Measurements from ENCODE around the gene CLGN.
A peak's percentile ranks its signal among the peaks of the same experiment; 100 is the strongest.

Gene CLGN

DNA sequence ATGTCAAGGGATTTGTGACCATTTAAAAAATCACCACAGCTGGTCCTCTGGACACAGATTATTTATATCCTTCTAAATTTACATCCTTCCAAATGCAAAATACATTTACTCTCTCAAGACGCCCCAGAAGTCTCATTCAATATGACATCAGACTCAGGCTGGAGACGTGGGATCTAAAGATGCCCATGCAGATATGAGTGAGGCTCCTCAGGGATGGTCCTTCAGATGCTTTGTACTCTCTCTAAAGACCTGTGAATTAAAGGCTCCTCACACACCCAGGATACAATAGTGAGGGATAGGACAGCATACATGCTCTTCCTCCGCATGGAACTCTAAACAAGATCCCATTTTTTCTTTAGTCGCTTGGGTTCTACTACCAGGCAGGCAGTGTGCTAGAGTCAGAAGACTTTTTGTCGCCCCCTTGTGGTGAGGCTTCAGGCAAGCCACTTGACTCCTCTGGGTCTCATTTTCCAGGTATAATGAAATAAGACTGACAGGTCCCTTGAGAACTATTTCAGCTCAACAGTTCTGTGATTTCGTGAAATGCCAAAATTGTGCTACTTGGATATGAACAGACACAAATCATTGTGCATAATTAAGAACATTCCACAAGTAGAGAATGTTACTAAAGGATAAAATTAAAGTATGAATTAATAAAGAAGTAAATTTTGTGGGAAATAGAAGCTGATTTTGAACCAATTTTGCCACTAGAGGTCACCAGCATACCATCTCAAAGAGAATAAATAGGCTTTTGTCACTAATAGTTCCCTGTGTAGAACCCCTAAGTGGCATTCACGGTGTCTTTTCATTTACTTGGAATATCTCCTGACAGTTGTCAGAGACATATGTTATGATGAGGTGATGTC lies 67.7 kb downstream of the CLGN start:
- no peak for TF ChIP-seq TCF4 (CRISPR knock-in tag; IDR thresholded peaks at IDR 0.05; ENCODE audit: borderline replicate concordance)
- TF ChIP-seq CSRNP3 (CRISPR knock-in tag; IDR thresholded peaks at IDR 0.05): no peak
- TF ChIP-seq CREB5 (CRISPR knock-in tag; IDR thresholded peaks at IDR 0.05; ENCODE audit: low read depth): no peak
- no peak for TF ChIP-seq SNAI2 (CRISPR knock-in tag; IDR thresholded peaks at IDR 0.05)
- no peak for TF ChIP-seq ZNF565 (CRISPR knock-in tag; conservative IDR thresholded peaks at IDR 0.05; ENCODE audit: low read depth)
- no peak for TF ChIP-seq BACH2 (CRISPR knock-in tag; IDR thresholded peaks at IDR 0.05; ENCODE audit: borderline replicate concordance)
- no peak for TF ChIP-seq ZFP30 (CRISPR knock-in tag; IDR thresholded peaks at IDR 0.05)
- TF ChIP-seq POU6F1 (CRISPR knock-in tag; IDR thresholded peaks at IDR 0.05; ENCODE audit: borderline replicate concordance, low read depth): no peak
- no peak for TF ChIP-seq ZFP3 (CRISPR knock-in tag; IDR thresholded peaks at IDR 0.05)

DNA sequence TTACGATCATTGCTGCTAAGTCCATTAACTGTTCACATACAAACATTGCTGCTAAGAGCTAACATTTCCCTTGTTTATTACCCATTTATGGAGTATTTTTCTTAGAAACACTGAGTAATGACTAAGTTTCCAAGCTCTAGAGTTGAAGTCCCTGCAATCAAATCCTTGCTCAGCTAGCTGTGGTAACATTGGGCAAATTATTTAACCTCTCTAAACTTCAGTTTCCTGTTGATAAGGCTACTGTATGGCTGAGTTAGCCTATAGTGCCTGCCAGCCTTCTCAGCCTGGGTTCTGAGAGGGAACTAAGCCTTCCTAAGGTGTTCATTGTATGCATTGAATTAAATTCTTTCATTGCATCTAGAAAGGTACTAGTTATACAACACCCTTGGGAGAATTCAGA lies 69.2 kb downstream of the CLGN start:
- TF ChIP-seq GLIS3 (CRISPR knock-in tag; IDR thresholded peaks at IDR 0.05) (no peak), RARB (CRISPR knock-in tag; IDR thresholded peaks at IDR 0.05) (no peak), CSDC2 (CRISPR knock-in tag; IDR thresholded peaks at IDR 0.05) (no peak), TOX (CRISPR knock-in tag; IDR thresholded peaks at IDR 0.05; ENCODE audit: borderline replicate concordance) (no peak), ZNF8 (CRISPR knock-in tag; IDR thresholded peaks at IDR 0.05) (no peak), CREB5 (CRISPR knock-in tag; IDR thresholded peaks at IDR 0.05; ENCODE audit: low read depth) (no peak), ISL1 (CRISPR knock-in tag; IDR thresholded peaks at IDR 0.05) (no peak), ZFP30 (CRISPR knock-in tag; IDR thresholded peaks at IDR 0.05) (no peak), TCF4 (CRISPR knock-in tag; IDR thresholded peaks at IDR 0.05; ENCODE audit: borderline replicate concordance) (no peak), ZNF565 (CRISPR knock-in tag; conservative IDR thresholded peaks at IDR 0.05; ENCODE audit: low read depth) (no peak), SNAI2 (CRISPR knock-in tag; IDR thresholded peaks at IDR 0.05) (no peak), ARNTL (CRISPR knock-in tag; IDR thresholded peaks at IDR 0.05; ENCODE audit: borderline replicate concordance, low read depth) (no peak), ZC3H10 (CRISPR knock-in tag; IDR thresholded peaks at IDR 0.05) (no peak), ESRRG (CRISPR knock-in tag; IDR thresholded peaks at IDR 0.05) (no peak), TSHZ2 (CRISPR knock-in tag; IDR thresholded peaks at IDR 0.05) (no peak), CSRNP3 (CRISPR knock-in tag; IDR thresholded peaks at IDR 0.05) (no peak), ZNF70 (CRISPR knock-in tag; IDR thresholded peaks at IDR 0.05) (no peak), POU6F1 (CRISPR knock-in tag; IDR thresholded peaks at IDR 0.05; ENCODE audit: borderline replicate concordance, low read depth) (no peak)
- no peak for ATAC-seq

More for the DNA sequence above, 67.7 kb downstream of the CLGN start:
- ATAC-seq: peak; percentile 99
